GM21515 (cell line): Measurements from ENCODE around the gene KCNJ12.
"Not testable (repeated sequence)": the region's sequence is repeated elsewhere in the genome, so short reads cannot be mapped to it uniquely, and the experiment has no call there.

ENCODE experiments used
- ATAC-seq: cut with Tn5 transposase; IDR thresholded peaks from one replicate; pipeline ENCODE4 v1.9.1; 2021; ENCODE audit not compliant: unreplicated experiment

The KCNJ12 gene

GRCh38 chr17:21382560-21383495 is 6.7 kb downstream of the KCNJ12 start:
- no peak for ATAC-seq

GRCh38 chr17:21385281-21385845 is 9.2 kb downstream of the KCNJ12 start:
- no peak for ATAC-seq

- ATAC-seq = no peak
Observed at GRCh38 chr17:21387616-21388015, 11.5 kb downstream of the KCNJ12 start.

- no peak for ATAC-seq
Observed at GRCh38 chr17:21388066-21388465, 11.9 kb downstream of the KCNJ12 start.

GRCh38 chr17:21388944-21389343 is 12.8 kb downstream of the KCNJ12 start:
- no peak for ATAC-seq

GRCh38 chr17:21389394-21389793 is 13.2 kb downstream of the KCNJ12 start:
- ATAC-seq = no peak

- no peak for ATAC-seq
Observed at GRCh38 chr17:21390294-21390693, 14.1 kb downstream of the KCNJ12 start.

GRCh38 chr17:21392266-21392665 is 16.1 kb downstream of the KCNJ12 start:
- ATAC-seq = no peak

- no peak for ATAC-seq
Observed at GRCh38 chr17:21394265-21394664, 18.1 kb downstream of the KCNJ12 start.

- ATAC-seq = no peak
Observed at GRCh38 chr17:21395764-21396163, 19.6 kb downstream of the KCNJ12 start.

GRCh38 chr17:21396237-21396636 is 20.1 kb downstream of the KCNJ12 start:
- ATAC-seq = no peak

- ATAC-seq = no peak
Observed at GRCh38 chr17:21397341-21398190, 21.4 kb downstream of the KCNJ12 start.

- ATAC-seq = no peak
Observed at GRCh38 chr17:21399474-21400186, 23.5 kb downstream of the KCNJ12 start.

GRCh38 chr17:21400187-21400569 is 24.0 kb downstream of the KCNJ12 start:
- not testable (repeated sequence) for ATAC-seq

GRCh38 chr17:21400816-21401593 is 24.8 kb downstream of the KCNJ12 start:
- no peak for ATAC-seq

GRCh38 chr17:21402166-21402571 is 26.0 kb downstream of the KCNJ12 start:
- not testable (repeated sequence) for ATAC-seq

- ATAC-seq = not testable (repeated sequence)
Observed at GRCh38 chr17:21402926-21403325, 26.8 kb downstream of the KCNJ12 start.

GRCh38 chr17:21404106-21404505 is 27.9 kb downstream of the KCNJ12 start:
- ATAC-seq = not testable (repeated sequence)

GRCh38 chr17:21404539-21404938 is 28.4 kb downstream of the KCNJ12 start:
- not testable (repeated sequence) for ATAC-seq
